ENCODE data around the gene ATG2A. TPM values are rescaled to one million over a fixed set of nuclear protein-coding genes. Genes with fewer than 3 reads are reported as not detected.

The ATG2A gene
- total RNA-seq, 1 donor = 12.1 TPM

DNA sequence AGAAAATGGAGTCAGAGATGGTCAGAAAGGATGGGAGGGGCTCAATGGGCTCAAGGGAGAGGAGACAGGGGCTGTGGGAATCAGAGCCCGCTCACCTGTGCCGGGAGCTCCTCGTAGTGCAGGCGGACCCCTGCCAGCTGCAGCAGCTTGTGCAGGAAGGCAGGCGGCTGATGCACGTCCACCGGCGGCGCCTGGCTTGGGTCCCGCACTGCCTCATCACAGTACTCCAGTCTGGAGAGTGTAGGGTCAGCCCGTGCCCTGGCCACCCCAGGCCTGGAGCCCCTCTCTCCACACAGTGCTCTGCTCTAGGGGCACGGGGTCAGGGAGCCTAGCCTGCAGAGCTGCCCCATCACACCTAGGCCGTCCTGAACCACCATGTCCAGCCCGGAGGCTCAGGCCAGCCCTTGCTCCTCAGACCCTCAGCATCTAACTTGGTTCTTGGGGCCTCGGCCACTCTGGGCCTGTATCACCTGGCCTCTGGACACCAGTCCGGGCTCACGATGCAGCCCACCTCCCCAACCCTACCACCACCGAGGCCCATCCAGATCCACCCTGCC lies 3.8 kb downstream of the ATG2A start:
- DNase-seq (ENCODE audit: low read depth) = no peak
- TF ChIP-seq, protein P1, sequence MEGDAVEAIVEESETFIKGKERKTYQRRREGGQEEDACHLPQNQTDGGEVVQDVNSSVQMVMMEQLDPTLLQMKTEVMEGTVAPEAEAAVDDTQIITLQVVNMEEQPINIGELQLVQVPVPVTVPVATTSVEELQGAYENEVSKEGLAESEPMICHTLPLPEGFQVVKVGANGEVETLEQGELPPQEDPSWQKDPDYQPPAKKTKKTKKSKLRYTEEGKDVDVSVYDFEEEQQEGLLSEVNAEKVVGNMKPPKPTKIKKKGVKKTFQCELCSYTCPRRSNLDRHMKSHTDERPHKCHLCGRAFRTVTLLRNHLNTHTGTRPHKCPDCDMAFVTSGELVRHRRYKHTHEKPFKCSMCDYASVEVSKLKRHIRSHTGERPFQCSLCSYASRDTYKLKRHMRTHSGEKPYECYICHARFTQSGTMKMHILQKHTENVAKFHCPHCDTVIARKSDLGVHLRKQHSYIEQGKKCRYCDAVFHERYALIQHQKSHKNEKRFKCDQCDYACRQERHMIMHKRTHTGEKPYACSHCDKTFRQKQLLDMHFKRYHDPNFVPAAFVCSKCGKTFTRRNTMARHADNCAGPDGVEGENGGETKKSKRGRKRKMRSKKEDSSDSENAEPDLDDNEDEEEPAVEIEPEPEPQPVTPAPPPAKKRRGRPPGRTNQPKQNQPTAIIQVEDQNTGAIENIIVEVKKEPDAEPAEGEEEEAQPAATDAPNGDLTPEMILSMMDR (IDR thresholded peaks at IDR 0.05; ENCODE audit: insufficient read depth, low read depth, low read length) = no peak
- no peak overlapping the region for H3K4me3 ChIP-seq (ENCODE audit: low read depth, low read length)

DNA sequence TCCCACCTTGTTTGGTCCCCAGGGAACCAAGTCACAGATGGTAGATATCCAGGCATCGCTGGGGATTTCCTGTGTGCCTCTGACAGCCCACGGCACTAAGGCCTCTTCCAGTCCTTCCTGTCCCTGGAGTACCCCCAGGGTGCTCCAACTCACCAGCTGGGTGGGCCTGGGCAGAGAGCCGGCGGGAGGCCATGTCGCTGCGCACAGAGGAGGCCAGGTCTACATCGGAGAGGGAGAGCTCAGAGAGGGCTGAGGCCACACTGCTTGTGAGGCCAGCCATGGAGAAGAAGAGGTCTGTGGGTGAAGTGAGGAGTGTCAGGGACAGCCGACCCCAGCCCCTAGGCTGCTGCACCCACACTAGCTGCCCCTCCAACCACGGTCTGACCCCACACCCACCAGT lies 5.3 kb downstream of the ATG2A start:
- no peak overlapping the region for H3K4me3 ChIP-seq (ENCODE audit: low read depth, low read length)
- DNase-seq (ENCODE audit: low read depth) = no peak
- TF ChIP-seq, protein P1 (IDR thresholded peaks at IDR 0.05; ENCODE audit: insufficient read depth, low read depth, low read length) = no peak

DNA sequence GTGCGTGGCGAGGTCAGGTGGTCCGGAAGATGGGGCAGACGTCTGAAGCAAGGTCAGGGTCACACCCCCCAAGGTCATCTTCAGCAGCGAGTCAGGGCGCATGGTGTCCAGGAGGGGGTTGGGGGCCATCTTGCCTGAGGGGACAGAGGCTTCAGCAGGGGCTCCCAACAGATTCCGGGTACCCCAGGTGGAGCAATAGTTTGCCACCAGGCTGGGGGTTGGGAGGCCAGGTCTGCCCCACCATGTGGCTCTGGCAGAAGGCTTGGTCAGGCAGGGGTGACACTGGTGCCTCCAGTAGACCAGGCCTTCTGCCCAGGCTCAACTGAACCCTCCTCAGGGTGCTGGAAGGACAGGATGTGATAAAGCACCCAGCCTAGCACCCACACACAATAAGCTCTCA lies 5.9 kb downstream of the ATG2A start:
- no peak for DNase-seq (ENCODE audit: low read depth)
- no peak overlapping the region for H3K4me3 ChIP-seq (ENCODE audit: low read depth, low read length)
- TF ChIP-seq, protein P1 (IDR thresholded peaks at IDR 0.05; ENCODE audit: insufficient read depth, low read depth, low read length) = no peak

DNA sequence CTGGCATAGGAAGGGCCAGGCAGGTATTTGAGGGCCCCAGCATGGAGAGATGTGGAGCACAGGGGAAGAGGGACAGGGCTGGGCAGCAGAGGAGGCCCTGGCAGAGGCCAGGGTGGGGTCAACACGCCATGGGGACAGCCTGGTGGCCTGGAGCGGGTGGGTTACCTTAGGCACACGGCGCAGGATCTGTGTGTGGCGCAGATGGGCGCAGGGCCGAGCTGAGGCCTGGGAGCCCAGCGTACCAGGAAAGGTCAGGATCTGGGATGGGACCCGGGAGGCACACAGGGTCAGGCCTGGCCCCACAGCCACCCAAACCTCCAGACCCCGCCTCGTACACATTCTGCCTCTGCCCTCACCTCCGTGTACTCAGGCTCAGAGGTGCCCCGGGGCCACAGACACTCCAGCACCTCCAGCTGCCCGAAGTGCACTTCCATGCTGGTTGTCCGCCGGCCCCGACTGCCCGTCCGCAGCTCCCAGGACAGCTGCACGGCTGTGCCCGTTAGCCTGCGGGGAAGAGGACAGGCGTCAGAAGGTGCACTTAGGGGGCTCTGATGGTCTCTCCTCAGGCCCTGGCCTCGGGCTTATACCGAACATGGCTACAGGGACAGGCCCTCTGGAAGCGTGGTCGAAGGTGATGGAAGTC lies 6.4 kb downstream of the ATG2A start:
- TF ChIP-seq, protein P1 (IDR thresholded peaks at IDR 0.05; ENCODE audit: insufficient read depth, low read depth, low read length) = no peak
- DNase-seq (ENCODE audit: low read depth) = no peak

DNA sequence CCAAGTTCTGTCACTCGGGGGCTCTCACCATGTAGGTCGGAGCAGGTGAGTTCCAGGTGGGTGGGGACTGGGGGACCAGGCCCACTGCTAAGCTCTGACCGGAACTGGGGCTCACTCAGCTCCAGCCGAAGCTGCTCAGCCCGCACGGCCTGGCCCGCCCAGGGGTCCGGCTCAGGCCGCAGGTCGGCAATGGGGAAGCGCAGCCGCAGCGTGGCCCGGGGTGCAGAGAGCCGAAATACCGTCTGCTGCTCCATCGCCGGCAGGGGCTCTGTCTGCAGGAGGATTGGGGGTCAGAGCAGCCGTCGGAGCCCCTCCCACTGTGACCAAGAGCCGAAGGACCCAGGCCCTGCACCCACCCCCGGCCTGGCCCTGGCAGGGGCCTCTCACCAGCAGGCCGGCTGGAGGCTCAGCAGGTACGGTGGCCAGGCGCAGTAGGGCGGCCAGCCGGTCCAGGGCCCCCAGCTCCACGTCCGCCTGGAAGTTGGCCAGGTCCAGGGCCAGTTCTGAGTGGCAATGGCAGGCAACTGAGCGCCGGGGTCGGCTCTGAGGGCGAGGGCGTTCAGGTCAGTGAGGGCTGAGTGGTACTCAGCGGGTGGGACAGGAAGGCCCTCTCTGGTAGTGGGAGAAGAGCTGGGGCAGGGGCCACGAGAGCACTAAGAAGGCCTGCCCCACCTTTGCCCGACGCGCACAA lies 7.2 kb downstream of the ATG2A start:
- TF ChIP-seq, protein P1 (IDR thresholded peaks at IDR 0.05; ENCODE audit: insufficient read depth, low read depth, low read length) = no peak
- no peak for DNase-seq (ENCODE audit: low read depth)

More for the DNA sequence above, 6.4 kb downstream of the ATG2A start:
- no peak overlapping the region for H3K4me3 ChIP-seq (ENCODE audit: low read depth, low read length)

DNA sequence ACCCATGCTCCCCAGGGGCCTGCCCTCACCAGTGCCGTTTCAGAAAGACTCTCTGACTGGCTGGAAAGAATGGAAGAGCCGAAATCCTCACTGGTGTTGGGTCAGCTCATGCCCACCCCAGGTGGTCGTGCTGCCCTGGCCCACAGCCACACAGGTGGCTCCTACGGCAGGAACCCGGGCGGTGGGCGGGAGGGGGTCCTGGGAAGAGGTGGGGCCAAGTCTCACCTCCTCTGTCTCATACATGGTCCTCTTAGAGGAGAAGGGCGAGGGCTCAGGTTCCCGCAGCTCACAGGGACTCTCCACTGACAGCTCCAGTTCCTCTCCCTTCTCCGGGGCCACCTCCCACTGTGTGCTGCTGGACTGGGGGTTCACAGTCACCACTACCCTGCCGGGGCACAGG lies 8.2 kb downstream of the ATG2A start:
- TF ChIP-seq, protein P1 (IDR thresholded peaks at IDR 0.05; ENCODE audit: insufficient read depth, low read depth, low read length) = no peak
- DNase-seq (ENCODE audit: low read depth) = no peak
- H3K4me3 ChIP-seq (ENCODE audit: low read depth, low read length) = no peak overlapping the region

More for the DNA sequence above, 7.2 kb downstream of the ATG2A start:
- H3K4me3 ChIP-seq (ENCODE audit: low read depth, low read length) = no peak overlapping the region
